Esophagus squamous epithelium (tissue), 4 donors: ENCODE data around the gene EIF3CL.
"Not testable (repeated sequence)": the region's sequence is repeated elsewhere in the genome, so short reads cannot be mapped to it uniquely, and the experiment has no call there.

Experiments used
- CTCF ChIP-seq, 6 experiments: fragments of 450-650 bp in 4 of 6; fragments of 200-600 bp in 2 of 6; sonication (generic) in 2 of 6; IDR thresholded peaks; one replicate each; pipeline ENCODE4 v1.5.1; 2016 to 2019; ENCODE audit warnings: antibody characterized with exemption in 6 of 6, mild to moderate bottlenecking in 4 of 6, moderate library complexity in 4 of 6
- POLR2A ChIP-seq, 4 donors: fragments of 450-650 bp; IDR thresholded peaks; one replicate each; pipeline ENCODE4 v1.6.1; 2017; ENCODE audit warnings: antibody characterized with exemption in 4 of 4, mild to moderate bottlenecking in 4 of 4, moderate library complexity in 3 of 4

DNA sequence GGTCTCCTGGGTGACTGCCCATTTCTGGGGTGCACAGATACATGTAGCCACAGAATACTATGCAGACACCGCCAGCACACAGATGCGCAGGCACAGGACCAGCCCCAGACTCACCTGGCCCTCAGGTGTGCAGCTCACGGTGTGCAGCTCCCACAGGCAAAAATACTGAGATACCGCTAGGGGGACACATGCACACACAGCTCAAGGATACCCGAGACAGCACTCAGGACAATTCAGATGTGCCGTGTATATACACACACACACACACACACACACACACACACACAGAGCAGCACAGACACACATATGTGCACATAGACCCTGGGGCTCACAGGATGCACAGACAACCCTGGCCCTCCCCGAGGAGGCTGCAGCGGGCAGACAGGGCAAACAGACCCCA is 28.5 kb downstream of the EIF3CL start:
- not testable (repeated sequence) for TF ChIP-seq CTCF, POLR2A (IDR thresholded peaks at IDR 0.05)
